Sigmoid colon (tissue), 7 donors: ENCODE results near the gene RALGDS. TPM values are rescaled to one million over a fixed set of nuclear protein-coding genes. Genes with fewer than 3 reads are reported as not detected.

Source experiments
- DNase-seq: peaks from one replicate; pipeline ENCODE4 v3.0.0-alpha.2; 2019
- H3K27ac ChIP-seq, 4 donors: fragments of 200-600 bp; sonication (generic); one replicate each; pipeline ENCODE4 v1.5.1; 2016 to 2019; ENCODE audit warnings: mild to moderate bottlenecking in 1 of 4
- H3K27me3 ChIP-seq, 3 donors: fragments of 200-600 bp; sonication (generic); one replicate each; pipeline ENCODE4 v1.5.1; 2019; ENCODE audit warnings: mild to moderate bottlenecking in 1 of 3
- H3K36me3 ChIP-seq, 4 donors: fragments of 200-600 bp; sonication (generic); one replicate each; pipeline ENCODE4 v1.5.1; 2016 to 2019
- H3K4me1 ChIP-seq, 4 donors: fragments of 200-600 bp; sonication (generic); one replicate each; pipeline ENCODE4 v1.5.1; 2017 to 2019
- H3K4me3 ChIP-seq, 4 donors: fragments of 200-600 bp; sonication (generic); one replicate each; pipeline ENCODE4 v1.5.1; 2017 to 2019; ENCODE audit warnings: mild to moderate bottlenecking in 2 of 4, moderate library complexity in 1 of 4
- H3K9me3 ChIP-seq, 4 donors: fragments of 200-600 bp in 3 of 4; sonication (generic) in 3 of 4; one replicate each; pipeline versions ENCODE4 v1.5.1 to v1.6.1; 2013 to 2019
- EP300 ChIP-seq, 4 donors: sonication (generic); formaldehyde crosslinking; IDR thresholded peaks; one replicate each; pipeline ENCODE4 v1.6.1; 2017; ENCODE audit warnings: antibody characterized with exemption in 4 of 4
- POLR2A ChIP-seq, 2 donors: fragments of 450-650 bp; IDR thresholded peaks; one replicate each; pipeline ENCODE4 v1.6.1; 2016; ENCODE audit warnings: antibody characterized with exemption in 2 of 2, mild to moderate bottlenecking in 2 of 2, moderate library complexity in 2 of 2
- POLR2AphosphoS5 ChIP-seq, 4 donors: sonication (generic); formaldehyde crosslinking; IDR thresholded peaks; one replicate each; pipeline ENCODE4 v1.6.1; 2017; ENCODE audit warnings: antibody characterized with exemption in 4 of 4
- WGBS, 2 donors: extraction: QIAGEN DNeasy Blood & Tissue Kit; methylation state at CpG; one replicate each; pipeline ENCODE4 v1.1.7; 2013; 5-methylcytosine and 5-hydroxymethylcytosine counted together
- intact Hi-C: fragments of 100-400 bp; cut with DNase I; formaldehyde crosslinking; loops from one replicate; pipeline ENCODE4 v1.15.1; 2023
- polyA plus RNA-seq, 3 donors: library from polyadenylated mRNA; stranded (reverse); fragments of 200-250 nt; gene quantifications; one replicate each; pipeline ENCODE4 v1.2.3, GENCODE V29; 2013
- total RNA-seq, 4 donors: library from RNA; depleted of rRNA; stranded (reverse); fragments of >200 nt; gene quantifications; one replicate each; pipeline ENCODE4 v1.1.0, GENCODE V29; 2016
- TF ChIP-seq, protein P1 (sequence below), 4 experiments: fragments of 450-650 bp in 3 of 4; fragments of 200-600 bp in 1 of 4; IDR thresholded peaks; one replicate each; pipeline ENCODE4 v1.5.1; 2016 to 2019; ENCODE audit warnings: antibody characterized with exemption in 4 of 4, mild to moderate bottlenecking in 3 of 4, moderate library complexity in 2 of 4
- donor health status: healthy with polysubstance abuse.
- donor health status: Bipolar disorder and iron deficiency.
- donor health status: healthy.

Gene RALGDS
- total and polyA plus RNA-seq, 7 donors = 27.6 to 52.7 (median 39.6) TPM

- Histone ChIP-seq H3K4me3 (no peak overlapping the region), H3K9me3 (no peaks in the 10 kb centered on the region), H3K27ac (no peak overlapping the region), H3K4me1 (no peaks in the 10 kb centered on the region), H3K36me3 (peaks cover 35 to 94% (median 61%) of the 10 kb centered on the region in 4 donors), H3K27me3 (no peaks in the 10 kb centered on the region)
- 92% methylated on average over 24 of the region's 24 CpGs for WGBS, 2 donors
- TF ChIP-seq, protein P1, sequence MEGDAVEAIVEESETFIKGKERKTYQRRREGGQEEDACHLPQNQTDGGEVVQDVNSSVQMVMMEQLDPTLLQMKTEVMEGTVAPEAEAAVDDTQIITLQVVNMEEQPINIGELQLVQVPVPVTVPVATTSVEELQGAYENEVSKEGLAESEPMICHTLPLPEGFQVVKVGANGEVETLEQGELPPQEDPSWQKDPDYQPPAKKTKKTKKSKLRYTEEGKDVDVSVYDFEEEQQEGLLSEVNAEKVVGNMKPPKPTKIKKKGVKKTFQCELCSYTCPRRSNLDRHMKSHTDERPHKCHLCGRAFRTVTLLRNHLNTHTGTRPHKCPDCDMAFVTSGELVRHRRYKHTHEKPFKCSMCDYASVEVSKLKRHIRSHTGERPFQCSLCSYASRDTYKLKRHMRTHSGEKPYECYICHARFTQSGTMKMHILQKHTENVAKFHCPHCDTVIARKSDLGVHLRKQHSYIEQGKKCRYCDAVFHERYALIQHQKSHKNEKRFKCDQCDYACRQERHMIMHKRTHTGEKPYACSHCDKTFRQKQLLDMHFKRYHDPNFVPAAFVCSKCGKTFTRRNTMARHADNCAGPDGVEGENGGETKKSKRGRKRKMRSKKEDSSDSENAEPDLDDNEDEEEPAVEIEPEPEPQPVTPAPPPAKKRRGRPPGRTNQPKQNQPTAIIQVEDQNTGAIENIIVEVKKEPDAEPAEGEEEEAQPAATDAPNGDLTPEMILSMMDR (IDR thresholded peaks at IDR 0.05) = no peak
- TF ChIP-seq POLR2A (IDR thresholded peaks at IDR 0.05) (no peak), EP300 (IDR thresholded peaks at IDR 0.05) (no peak), POLR2AphosphoS5 (IDR thresholded peaks at IDR 0.05) (no peak)
- intact Hi-C loops = no loop called here
- no peak for DNase-seq
These were observed 66.7 kb downstream of the RALGDS start for GRCh38 chr9:133054194-133054890.

DNA sequence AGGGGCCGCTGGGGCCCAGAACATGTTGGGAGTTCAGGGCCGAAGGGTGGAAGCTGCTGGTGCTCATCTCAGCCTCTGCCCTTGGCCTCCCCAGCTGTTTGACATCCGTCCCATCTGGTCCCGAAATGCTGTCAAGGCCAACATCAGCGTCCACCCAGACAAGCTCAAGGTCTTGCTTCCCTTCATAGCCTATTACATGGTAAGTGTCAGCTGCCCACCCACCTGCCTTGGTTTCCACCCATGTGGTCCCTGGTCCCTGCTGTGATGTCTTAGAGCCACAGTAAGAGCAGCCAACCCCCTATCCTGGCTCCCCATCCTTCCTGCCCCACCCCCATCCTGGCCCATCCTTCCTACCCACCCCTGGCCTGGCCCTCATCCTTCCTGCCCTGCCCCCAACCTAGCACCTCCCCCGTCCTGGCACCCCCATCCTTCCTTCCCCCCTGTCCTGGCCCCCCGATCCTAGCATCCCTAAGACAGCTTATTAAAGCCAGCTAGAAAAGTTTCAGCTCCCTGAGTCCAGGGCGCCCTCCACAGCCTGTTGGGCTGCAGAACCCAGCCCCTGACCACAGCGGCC lies 69.0 kb downstream of the RALGDS start:
- intact Hi-C loops = no loop called here
- Histone ChIP-seq H3K36me3 (peaks cover 32 to 99% (median 68%) of the 10 kb centered on the region in 4 donors), H3K27ac (no peak overlapping the region), H3K27me3 (no peaks in the 10 kb centered on the region), H3K9me3 (no peaks in the 10 kb centered on the region), H3K4me3 (no peak overlapping the region), H3K4me1 (no peaks in the 10 kb centered on the region)
- WGBS, 2 donors = 93% methylated on average over 9 of the region's 9 CpGs
- DNase-seq = no peak
- TF ChIP-seq POLR2AphosphoS5 (IDR thresholded peaks at IDR 0.05) = no peak
- no peak for TF ChIP-seq POLR2A (IDR thresholded peaks at IDR 0.05)
- no peak for TF ChIP-seq EP300 (IDR thresholded peaks at IDR 0.05)
- TF ChIP-seq, protein P1 (IDR thresholded peaks at IDR 0.05) = no peak

DNA sequence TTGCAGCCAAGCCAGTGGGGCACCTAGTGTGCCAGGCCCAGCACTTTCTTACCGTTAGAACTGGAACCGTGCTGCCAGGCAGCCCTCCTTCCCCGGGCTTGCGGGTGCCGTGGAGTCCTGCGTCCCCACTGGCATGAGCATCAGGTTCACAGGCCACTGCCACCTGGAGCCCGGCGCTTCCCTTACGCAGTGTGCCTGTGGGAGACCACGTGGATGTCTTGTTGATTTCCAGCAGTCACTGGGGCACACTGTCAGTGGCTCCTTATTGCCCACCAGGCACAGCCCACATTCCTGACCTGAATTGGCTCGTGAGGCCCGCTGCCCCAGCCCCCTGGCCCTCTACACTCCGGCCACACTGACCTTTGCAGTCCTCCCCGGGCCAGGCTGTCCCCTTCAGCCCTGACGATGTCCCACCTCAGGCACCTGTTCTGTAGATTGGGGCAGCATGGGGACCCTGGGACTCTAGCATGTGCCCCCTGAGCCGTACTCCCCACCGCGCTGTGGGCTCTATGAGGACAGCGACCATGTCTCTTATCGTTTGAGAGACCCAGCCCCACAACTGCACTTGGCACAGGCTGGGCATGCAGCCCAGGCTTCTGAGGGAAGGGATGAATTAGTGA lies 69.6 kb downstream of the RALGDS start:
- Histone ChIP-seq H3K36me3 (peaks cover 26 to 99% (median 69%) of the 10 kb centered on the region in 4 donors), H3K4me3 (no peak overlapping the region), H3K9me3 (no peaks in the 10 kb centered on the region), H3K27me3 (no peaks in the 10 kb centered on the region), H3K4me1 (no peaks in the 10 kb centered on the region), H3K27ac (no peak overlapping the region)
- intact Hi-C loops = no loop called here
- WGBS, 2 donors = 79 to 94% methylated on average over 20 of the region's 20 CpGs
- DNase-seq = no peak
- TF ChIP-seq POLR2AphosphoS5 (IDR thresholded peaks at IDR 0.05) = no peak
- TF ChIP-seq, protein P1 (IDR thresholded peaks at IDR 0.05) = no peak

- no peaks in the 10 kb centered on the region for H3K9me3 ChIP-seq
- WGBS, 2 donors = 18 to 73% methylated on average over 10 of the region's 10 CpGs
- intact Hi-C loops = no loop called here
- peaks cover 26 to 99% (median 68%) of the 10 kb centered on the region in 4 donors for H3K36me3 ChIP-seq
- H3K27ac ChIP-seq = no peak overlapping the region
- no peaks in the 10 kb centered on the region for H3K4me1 ChIP-seq
- H3K4me3 ChIP-seq = no peak overlapping the region
- TF ChIP-seq POLR2A (IDR thresholded peaks at IDR 0.05) (no peak), POLR2AphosphoS5 (IDR thresholded peaks at IDR 0.05) (no peak), EP300 (IDR thresholded peaks at IDR 0.05) (no peak)
- TF ChIP-seq, protein P1 (IDR thresholded peaks at IDR 0.05) = no peak
- H3K27me3 ChIP-seq = no peaks in the 10 kb centered on the region
- no peak for DNase-seq
These were observed 70.3 kb downstream of the RALGDS start for GRCh38 chr9:133050781-133051180.
